GM12874 (cell line): ENCODE measurements around the gene OXGR1.

Experiments used
- TF ChIP-seq, protein P1 (sequence below): IDR thresholded peaks from 2 replicates; pipeline ENCODE4 v1.5.1; 2011; ENCODE audit warnings: low read depth, mild to moderate bottlenecking, control low read depth, low read length, moderate library complexity; ENCODE audit not compliant: insufficient read depth

The OXGR1 gene

GRCh38 chr13:97004096-97004876 lies 10.0 kb upstream of the OXGR1 start:
- TF ChIP-seq, protein P1, sequence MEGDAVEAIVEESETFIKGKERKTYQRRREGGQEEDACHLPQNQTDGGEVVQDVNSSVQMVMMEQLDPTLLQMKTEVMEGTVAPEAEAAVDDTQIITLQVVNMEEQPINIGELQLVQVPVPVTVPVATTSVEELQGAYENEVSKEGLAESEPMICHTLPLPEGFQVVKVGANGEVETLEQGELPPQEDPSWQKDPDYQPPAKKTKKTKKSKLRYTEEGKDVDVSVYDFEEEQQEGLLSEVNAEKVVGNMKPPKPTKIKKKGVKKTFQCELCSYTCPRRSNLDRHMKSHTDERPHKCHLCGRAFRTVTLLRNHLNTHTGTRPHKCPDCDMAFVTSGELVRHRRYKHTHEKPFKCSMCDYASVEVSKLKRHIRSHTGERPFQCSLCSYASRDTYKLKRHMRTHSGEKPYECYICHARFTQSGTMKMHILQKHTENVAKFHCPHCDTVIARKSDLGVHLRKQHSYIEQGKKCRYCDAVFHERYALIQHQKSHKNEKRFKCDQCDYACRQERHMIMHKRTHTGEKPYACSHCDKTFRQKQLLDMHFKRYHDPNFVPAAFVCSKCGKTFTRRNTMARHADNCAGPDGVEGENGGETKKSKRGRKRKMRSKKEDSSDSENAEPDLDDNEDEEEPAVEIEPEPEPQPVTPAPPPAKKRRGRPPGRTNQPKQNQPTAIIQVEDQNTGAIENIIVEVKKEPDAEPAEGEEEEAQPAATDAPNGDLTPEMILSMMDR, result no peak

- TF ChIP-seq, protein P1, result no peak
Observed at GRCh38 chr13:97003071-97003470, 8.8 kb upstream of the OXGR1 start.

DNA sequence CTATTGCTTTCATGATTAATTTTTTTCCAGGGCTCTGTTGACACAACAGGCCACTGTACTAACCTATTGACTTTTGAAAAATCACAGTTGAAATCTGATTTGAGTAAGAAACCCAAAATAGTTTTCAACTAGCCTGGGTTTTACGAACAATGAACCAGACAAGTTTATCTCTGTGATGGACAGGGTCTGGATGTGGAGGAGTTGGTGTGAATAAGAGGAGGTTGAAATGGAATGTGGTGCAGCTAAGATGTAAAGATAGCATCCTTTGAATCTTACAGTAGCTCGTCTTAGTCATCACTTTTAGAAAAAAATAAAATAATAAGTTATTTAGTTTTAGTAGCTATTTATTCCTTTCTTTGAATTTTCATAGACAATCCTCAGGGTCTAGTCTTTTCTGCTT lies 8.3 kb upstream of the OXGR1 start:
- TF ChIP-seq, protein P1, result no peak

DNA sequence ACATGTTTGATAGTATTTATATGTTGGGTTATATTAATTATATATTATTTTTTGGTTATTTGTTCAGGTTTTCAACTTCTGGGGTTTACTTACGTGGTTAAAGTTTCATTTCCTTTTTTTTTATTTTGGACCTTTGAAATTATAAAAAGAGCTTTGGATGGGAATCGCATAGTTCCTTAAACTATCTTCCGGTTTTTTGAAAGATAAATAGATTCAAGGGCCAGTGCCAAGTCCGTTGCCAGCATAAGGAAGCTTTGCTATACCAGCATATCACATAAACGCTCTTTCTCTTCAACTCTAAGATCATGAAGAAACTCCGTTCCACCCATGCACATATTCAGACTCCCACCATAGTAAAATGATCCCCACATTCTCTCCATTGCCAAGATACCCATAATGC lies 7.4 kb upstream of the OXGR1 start:
- TF ChIP-seq, protein P1, result no peak

DNA sequence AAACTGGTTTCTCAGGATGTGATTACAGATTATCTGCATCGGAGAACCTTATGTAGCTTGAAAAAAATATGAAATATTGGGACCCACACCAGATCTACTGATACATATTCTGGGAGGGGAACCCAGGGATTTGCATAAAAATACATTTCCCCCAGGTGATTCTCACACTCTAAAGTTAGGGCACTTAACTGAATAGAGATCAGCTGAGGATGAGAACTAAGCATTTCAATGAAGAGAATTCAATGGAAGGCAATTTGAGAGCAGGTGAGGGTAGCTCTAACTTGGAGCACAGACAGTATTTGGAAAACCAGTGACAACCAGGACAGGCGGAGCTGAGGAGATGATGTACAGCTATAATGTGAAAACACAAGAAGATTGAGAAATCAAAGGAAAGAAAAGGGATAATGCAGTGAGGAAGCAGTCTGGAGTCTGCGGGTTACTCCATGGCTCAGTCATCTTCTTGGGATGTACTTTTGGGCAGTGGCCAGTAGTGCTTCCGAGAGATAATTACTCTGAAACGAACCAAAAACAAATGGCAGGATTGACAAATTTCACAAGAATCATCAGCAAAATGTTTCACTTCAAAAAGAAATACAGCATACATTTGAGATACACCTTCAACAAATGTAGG lies 6.1 kb upstream of the OXGR1 start:
- TF ChIP-seq, protein P1, result no peak

- TF ChIP-seq, protein P1, result no peak
Observed at GRCh38 chr13:96999091-96999490, 4.8 kb upstream of the OXGR1 start.

DNA sequence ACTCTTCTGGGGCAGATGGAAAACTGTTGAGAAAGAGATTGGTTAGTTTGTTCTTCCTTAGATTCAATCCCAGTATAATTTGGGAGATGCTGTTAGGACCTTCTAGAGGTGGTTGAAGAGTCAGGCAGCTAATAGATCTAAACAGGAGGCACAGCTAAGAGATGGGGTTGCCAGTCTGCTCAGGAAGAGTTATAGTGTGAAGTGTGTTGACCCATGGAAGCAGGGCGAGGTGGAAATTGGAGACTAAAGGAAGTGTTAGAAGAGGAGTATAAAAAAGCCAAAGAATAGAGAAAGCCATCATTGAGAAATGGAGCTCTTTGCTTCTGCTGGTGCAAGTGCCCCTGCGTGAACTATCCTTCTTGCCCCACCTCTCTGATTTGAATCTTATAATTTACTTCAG lies 3.8 kb upstream of the OXGR1 start:
- TF ChIP-seq, protein P1, result no peak
